GM19099 (cell line): Measurements from ENCODE around the gene POC1B.

Source experiments
- POLR2A ChIP-seq: IDR thresholded peaks from 3 replicates; pipeline ENCODE4 v1.6.1; 2011; ENCODE audit warnings: low read depth; ENCODE audit not compliant: insufficient read length; ENCODE audit errors: extremely low read depth

Gene POC1B

DNA sequence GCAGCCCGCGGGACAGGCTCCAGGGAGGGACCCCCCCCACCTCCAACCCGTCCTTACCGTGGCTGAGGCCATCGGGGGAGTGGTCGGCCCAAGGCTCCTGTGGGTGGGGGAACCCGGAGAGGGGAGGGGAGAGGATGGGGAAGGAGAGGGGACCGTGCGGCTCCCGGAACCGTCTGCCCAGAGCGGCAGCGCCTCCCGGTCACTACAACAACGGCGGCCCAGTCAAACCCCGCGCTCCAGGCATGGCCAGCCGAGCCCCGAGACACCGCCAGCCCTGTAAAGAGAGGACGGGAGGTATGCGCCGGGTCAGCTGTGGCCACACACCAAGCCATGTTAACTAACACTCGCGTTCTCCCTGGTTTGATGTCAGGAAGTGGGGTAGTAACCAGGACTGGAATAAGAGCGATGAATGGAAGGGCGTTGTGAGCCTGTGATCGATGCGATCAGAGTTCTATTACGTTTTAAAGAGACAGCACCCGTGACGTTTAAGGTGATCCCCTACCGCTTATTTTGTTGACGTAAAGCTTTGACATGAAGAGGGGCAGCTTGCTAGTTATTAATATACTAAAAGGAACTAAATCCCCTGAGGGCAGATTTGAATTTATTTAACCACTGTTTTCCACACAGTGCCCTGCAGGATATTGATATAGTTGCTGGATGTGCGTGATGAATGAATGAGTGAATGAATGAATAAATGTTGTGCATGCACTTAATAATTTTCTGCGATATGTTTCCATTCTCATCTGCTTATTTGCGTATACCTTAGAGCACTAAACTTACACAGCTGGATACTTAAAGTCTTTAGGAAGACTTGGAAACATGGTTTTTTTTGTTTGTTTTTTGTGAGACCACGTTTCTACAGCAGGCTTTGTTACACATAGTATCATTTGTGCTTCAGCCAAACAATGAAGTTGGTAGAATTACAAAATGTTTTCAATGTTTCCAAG is at the start of gene POC1B:
TSS of gene POC1B (minus strand) at position 224 of the 947 bp plus-strand sequence. CDS start at position 72, 152 bp downstream.
- TF ChIP-seq POLR2A, result peak; percentile 45

DNA sequence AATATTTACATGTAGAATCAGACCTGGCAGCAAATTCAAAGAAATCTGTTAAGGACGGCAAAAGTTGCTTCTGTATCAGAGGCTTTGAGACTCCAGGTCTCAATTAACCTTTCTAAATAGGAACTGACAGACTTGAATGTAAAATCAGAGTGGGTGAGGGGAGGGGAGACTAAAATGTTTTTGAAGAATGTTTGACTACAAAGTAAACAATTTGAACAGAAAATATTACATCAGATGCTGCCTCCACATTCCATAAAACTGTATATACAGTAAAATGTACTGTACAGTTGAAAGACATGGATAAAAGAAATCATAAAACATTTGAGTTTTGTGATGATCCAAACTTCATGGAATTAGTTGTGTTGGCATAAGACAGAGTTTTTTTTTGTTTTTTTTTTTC is 49.5 kb upstream of the POC1B start:
- TF ChIP-seq POLR2A, result no peak

DNA sequence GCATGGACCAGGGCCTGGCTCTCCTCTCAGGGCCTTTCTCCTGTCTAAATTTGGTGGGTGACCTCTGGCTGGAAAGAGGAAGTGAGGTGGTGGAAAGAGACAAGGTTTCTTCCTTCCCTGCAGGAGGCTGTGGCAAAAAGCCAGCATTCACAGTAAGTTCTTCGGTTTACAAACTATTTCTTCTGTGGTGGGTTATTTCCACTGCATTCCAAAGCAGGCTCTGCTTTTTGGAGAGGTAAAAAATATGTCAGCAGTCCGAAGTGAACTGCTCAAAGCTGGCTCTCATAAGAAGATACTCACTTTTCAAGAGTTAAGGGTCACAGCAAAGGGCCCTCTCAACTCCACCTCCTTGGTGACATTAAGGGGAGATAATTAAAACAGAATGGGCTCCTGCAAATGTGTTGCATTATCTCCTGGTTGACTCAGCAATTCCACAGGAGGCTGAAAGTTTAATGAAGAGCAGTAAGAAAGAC is 48.9 kb upstream of the POC1B start:
- TF ChIP-seq POLR2A, result no peak

DNA sequence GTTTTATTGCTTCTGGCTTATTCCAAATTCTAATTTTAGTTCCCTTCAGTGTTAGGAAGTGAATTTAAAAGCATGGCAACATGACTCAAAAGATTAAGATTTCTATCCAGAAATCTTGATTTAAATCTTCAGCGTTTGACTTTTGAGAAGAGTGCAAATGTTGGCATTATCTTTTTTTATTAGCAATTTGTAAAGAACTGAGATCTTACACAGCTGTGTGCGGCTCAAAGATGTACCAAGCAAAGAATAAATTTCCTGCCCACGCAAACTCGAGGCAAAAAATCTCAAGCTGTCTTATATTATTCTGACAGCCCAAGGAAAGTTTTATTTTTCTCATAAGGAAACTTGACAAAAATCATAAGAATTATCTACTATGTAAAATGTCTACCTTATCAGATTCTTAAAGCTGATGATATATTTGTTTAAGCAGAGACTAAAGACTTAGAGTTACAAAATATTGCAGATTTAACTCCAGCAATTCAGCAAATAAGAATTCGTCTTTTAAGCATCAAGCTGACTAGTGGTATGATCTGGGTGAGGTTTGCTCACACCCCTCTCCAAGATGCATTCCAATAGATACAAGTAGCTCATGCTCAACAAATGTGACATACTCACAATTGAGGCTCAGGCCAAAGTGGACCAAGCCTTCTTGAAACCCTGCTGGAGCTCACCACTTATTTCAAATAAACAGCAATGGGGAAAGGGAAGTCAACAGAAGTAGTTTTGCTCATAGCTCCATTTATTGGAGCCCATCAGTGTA is 47.4 kb upstream of the POC1B start:
- TF ChIP-seq POLR2A, result no peak

DNA sequence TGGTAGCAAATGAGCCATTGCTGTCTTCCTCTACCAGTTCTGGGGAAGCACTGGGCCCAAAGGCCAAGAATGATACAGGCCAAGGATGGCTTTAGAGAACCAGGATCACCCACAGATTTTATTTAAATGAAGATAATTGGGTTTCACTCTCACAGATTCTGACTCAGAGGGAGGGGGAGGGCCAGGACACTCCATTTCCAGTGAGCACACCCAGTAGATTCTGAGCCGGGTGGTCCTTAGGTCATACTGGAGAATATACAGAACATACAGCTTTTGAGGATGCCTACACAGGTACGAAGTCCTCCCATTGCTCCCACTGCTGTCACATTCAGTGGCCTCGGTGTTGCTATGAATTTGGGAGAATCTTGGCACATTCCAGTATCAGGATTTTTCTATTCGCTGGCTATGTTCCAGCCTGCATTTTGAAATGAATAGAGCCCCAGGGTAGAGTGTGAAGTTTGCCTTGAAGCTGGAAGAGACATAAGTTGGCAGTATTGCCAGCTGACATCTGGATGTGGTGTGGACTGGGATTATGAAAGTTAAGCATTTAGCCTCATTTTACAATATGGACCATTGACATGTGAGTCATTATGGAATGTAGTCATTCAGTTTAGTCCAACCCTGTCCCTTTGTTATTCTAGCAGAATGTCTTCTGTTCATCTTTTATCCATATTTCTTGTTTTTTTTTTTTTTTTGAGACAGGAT is 45.8 kb upstream of the POC1B start:
- no peak for TF ChIP-seq POLR2A

DNA sequence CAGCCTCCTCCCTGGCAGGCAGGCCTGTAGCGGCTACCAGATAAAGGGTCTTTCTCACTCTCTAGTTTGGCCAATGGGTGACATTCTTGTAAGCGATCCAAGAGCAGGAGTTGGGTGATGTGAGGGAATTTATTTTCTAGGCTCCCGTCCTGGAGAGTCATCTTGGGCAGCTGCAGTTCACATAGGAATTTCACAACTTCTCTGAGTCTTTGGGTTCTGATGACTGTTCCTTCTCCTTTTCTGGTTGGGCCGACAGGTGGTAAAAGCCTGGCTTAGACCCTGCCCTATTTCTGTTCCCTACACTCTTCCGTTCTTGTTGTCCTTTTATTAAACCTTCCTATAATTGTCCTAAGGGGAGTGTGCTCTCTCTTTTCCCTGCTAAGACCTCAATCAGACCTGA is 42.6 kb upstream of the POC1B start:
- TF ChIP-seq POLR2A, result no peak

DNA sequence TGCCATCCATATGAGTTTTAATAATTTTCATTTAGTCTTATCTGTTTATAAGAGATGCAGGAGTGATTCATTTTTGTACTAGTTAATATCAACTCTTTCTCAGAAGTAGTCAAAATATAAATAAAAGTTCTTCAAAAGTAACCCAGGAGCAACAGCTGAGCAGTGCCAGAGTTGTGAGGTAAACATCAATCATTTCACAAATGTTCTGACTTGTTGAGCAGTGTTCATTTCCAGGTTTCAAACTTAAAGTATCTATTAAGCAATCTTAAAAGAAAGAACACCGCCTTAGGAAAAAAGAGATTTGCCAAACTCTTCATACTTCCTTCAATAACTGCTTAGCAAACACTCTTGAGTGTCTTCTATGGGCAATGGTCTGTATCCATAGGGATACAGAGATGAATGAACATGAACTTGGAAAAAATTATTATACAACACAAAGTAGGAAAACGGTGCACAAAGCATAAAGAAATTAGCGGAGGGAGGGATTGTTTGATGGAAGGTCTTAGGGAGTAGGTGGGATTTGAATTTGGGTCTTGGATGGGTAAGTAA is 41.9 kb upstream of the POC1B start:
- TF ChIP-seq POLR2A, result no peak

DNA sequence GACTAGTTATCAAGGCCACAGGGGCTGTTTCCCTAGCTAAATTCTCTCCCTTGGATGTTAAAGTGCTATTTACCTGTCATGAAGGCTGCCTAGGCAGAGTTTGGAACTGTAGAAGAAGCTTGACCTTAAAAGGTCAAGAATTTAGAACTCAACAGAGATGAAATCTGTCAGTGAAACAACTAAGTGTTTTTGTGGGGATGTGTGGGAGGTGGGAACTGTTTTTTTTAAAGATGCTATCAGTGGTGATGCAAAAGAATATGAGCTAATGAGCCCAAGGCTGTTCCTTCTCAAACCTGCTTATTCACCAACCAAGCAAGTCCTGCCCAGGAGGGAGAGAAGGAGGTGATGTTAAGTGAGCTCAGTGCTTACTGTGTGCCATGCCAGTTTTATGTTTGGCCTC is 40.8 kb upstream of the POC1B start:
- TF ChIP-seq POLR2A, result no peak

DNA sequence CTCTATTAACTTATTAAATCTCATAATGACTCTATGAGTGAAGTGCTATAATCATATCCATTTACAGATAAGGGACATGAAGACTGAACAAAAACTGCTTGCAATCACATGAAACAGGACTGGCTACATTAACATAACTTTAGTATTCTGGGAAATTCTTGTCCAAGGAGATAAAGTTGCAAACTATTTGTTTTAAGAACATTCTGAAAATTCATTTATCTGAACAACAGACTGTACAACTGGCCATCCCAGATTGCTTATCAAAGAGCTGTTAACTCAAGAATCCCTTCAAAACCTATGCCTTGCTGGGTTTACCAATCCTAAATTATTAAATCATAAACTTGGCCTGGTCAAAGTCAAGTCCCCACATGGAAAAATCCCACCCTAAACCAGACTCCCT is 39.2 kb upstream of the POC1B start:
- TF ChIP-seq POLR2A, result no peak

DNA sequence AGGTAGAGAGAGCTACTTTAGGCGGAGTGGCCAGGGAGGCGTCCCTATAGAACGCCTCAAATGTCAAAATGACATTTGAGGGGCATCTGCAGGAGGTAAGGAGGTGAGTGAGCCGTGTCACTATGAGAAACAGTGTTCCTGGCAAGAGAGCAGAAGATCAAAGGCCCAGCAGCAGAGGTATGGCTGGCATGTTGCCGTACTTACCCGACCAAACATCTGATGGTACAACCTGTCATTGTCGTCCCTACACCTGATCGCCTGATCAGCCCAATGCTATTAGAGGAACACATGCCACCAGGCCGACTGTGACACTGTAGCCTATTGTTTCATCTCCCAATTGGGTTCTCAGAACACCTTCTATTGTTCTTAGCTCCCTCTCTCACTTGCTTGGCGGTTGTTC is 33.9 kb upstream of the POC1B start:
- TF ChIP-seq POLR2A, result no peak

DNA sequence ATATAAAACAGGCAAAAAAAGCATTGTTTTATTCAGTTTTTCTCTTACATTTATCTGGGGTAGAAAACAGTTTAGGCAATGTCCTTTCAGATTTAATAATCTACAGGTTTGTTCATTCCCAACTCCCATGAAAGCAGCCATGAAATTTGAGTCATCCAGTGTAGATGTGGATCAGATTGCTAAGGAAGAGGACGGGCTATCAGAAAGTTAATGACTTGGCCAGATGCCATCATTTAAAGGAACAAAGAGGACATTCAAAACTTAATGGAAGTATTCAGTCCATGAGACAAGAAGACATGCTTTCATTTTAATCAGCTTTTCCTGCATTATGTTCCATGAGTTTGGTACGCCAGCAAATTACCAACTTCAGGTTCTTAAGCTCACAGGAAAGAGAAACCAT is 31.1 kb upstream of the POC1B start:
- TF ChIP-seq POLR2A, result no peak

DNA sequence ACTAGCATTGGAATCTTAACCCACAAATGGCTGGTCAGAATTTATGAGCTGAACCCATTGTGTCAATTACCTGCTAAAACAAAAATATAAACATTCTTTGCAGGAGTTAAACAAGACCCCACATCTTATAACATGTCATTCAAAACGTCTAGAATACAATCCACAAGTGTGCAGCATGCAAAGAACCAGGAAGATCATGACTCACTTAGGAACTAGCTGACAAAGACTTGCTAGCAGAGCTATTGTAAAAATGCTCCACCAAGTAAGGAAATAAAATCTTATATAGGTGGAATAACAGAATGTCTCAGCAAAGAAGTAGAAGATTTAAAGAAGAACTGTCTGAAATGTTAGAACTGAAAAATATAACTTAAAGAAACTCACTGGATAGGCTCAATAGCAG is 26.5 kb upstream of the POC1B start:
- TF ChIP-seq POLR2A, result no peak

DNA sequence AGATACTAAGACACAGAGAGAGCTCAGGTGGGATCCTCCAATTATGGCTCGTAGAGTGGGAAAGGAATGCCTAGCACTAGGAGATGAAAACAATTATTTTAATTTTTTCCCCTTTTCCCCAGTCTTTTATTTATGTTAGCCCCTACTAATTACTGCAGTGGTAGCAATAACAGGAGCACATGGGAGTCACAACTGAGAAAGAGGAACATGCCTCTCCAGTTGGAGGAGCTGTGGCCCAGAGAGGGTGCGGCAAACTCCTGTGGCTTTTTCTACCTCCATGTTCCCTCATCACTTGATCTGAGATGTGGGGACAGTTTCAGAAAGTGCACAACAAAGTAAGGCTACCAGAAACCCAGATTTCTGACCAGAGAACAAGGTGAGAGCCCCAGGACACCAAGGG is 25.9 kb upstream of the POC1B start:
- TF ChIP-seq POLR2A, result no peak

DNA sequence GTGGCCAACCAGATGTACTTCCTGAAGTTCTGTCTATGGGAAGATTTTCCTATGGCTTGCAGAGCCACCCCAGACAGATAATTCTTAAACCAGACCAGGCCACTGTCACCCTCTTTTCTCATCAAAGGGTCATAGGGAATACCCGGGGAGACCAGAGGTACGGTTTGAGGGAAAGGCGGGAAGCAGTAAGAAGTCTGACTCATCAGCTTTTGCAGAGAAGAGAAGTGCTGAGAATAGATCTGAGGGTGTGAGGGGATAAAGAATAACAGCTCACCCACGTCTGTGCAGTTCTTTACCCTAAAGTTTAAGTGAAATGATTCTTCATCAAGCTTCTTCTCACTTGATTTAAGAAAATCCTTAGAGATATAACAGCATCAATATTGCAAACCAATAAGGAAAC is 21.3 kb upstream of the POC1B start:
- no peak for TF ChIP-seq POLR2A

DNA sequence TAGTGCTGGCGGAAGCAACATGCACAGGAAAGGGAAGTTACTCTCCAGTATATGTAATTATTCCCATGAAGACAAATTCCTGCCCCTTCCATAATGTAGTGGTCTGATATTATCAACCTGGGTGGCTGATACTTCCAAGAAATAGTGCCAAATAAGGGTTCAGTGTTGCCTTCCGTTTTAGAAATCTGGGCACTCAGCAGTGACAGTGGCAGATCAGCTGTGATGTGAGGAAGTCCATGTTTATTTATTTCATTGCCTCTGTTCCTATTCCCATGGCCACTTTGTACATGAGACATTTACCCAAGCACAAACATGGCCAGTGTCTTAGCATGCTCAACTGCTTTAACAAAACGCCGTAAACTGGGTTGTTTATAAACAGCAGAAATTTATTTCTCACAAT is 20.3 kb upstream of the POC1B start:
- no peak for TF ChIP-seq POLR2A
